ENCODE results near the gene PSMC1. TPM values are rescaled to one million over a fixed set of nuclear protein-coding genes. Genes with fewer than 3 reads are reported as not detected.

PSMC1 gene
- total and polyA plus RNA-seq, 4 donors = 73.6 to 195 (median 110) TPM

DNA sequence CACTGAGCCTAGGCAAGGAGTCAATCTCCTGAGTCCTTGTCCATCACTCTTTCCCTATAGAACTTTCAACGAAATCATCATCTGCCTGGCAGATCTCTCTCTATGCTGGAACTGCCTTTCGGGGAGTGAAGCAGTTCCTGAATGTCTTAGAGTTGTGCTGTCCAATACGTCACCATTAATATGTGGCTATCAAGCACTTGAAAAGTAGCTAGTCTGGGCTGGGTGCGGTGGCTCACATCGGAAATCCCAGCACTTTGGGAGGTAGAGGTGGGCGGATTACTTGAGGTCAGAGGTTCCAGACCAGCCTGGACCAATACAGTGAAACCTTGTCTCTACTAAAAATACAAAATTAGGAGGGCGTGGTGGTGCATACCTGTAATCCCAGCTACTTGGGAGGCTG, 40.3 kb downstream of the PSMC1 start:
- 75 to 88% methylated on average over 7 of the region's 7 CpGs for WGBS, 2 donors
- Histone ChIP-seq H3K4me1 (ENCODE audit: control insufficient read depth in 5 of 5, insufficient read depth in 5 of 5, low read length in 5 of 5) (peaks cover 0 to 1% (median 0%) of the 10 kb centered on the region in 5 donors), H3K9me3 (ENCODE audit: control insufficient read depth in 4 of 4, insufficient read depth in 3 of 4, low read length in 3 of 4) (no peaks in the 10 kb centered on the region), H3K27me3 (ENCODE audit: control insufficient read depth in 3 of 3, insufficient read depth in 3 of 3, low read length in 2 of 3) (no peaks in the 10 kb centered on the region), H3K4me3 (no peak overlapping the region), H3K9ac (ENCODE audit: insufficient read depth in 1 of 2, low read length in 2 of 2) (no peak overlapping the region), H3K27ac (ENCODE audit: low read depth in 1 of 2, low read length in 1 of 2) (peak overlapping the region in 1 of 2 donors; percentile 65), H3K36me3 (ENCODE audit: control insufficient read depth in 4 of 4, insufficient read depth in 4 of 4, low read length in 4 of 4) (peaks cover 8 to 38% (median 14%) of the 10 kb centered on the region in 4 donors)
- TF ChIP-seq, protein P1, sequence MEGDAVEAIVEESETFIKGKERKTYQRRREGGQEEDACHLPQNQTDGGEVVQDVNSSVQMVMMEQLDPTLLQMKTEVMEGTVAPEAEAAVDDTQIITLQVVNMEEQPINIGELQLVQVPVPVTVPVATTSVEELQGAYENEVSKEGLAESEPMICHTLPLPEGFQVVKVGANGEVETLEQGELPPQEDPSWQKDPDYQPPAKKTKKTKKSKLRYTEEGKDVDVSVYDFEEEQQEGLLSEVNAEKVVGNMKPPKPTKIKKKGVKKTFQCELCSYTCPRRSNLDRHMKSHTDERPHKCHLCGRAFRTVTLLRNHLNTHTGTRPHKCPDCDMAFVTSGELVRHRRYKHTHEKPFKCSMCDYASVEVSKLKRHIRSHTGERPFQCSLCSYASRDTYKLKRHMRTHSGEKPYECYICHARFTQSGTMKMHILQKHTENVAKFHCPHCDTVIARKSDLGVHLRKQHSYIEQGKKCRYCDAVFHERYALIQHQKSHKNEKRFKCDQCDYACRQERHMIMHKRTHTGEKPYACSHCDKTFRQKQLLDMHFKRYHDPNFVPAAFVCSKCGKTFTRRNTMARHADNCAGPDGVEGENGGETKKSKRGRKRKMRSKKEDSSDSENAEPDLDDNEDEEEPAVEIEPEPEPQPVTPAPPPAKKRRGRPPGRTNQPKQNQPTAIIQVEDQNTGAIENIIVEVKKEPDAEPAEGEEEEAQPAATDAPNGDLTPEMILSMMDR (IDR thresholded peaks at IDR 0.05; ENCODE audit: control extremely low read depth, extremely low read depth) = no peak
- DNase-seq (no peak), ATAC-seq (ENCODE audit: insufficient read depth, low FRiP score) (no peak)

DNA sequence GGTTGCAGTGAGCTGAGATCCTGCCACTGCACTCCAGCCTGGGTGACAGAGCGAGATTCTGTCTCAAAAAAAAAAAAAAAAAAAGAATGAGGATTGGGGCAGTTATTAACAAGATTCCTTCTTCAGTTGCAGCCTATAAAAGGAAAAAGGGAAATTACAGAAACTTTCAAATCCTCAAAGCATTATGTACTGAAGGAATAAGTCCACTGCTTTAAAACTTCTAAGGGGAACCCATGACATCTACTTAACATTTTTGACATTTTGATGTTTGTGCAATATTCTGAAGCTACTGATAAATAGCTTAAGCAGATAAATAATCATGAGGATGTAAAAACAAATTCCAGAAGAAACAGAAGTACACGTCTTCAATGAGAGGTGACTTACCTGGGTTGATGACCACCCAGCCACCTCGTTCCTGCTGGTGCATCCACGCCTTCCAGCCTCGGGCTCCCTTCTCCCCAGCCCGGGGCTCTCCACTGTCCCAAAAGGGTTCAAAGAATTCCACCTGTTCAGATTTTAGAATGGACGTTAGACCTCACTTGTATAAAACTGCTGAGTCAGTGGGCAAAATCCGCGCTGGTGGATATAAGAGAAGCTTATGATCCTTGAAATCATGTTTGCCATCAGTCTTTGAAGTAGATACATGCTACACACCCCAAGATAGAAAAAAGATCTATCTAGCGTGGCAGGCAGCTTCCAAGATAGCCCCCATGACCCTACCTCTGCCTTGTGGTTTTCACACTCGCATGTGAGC, 41.7 kb downstream of the PSMC1 start:
- Histone ChIP-seq H3K36me3 (ENCODE audit: control insufficient read depth in 4 of 4, insufficient read depth in 4 of 4, low read length in 4 of 4) (peaks cover 3 to 28% (median 12%) of the 10 kb centered on the region in 4 donors), H3K9me3 (ENCODE audit: control insufficient read depth in 4 of 4, insufficient read depth in 3 of 4, low read length in 3 of 4) (no peaks in the 10 kb centered on the region), H3K4me3 (no peak overlapping the region), H3K9ac (ENCODE audit: insufficient read depth in 1 of 2, low read length in 2 of 2) (no peak overlapping the region), H3K4me1 (ENCODE audit: control insufficient read depth in 5 of 5, insufficient read depth in 5 of 5, low read length in 5 of 5) (peaks cover 0 to 1% (median 0%) of the 10 kb centered on the region in 5 donors), H3K27me3 (ENCODE audit: control insufficient read depth in 3 of 3, insufficient read depth in 3 of 3, low read length in 2 of 3) (no peaks in the 10 kb centered on the region), H3K27ac (ENCODE audit: low read depth in 1 of 2, low read length in 1 of 2) (no peak overlapping the region)
- DNase-seq (no peak), ATAC-seq (ENCODE audit: insufficient read depth, low FRiP score) (no peak)
- WGBS, 2 donors = 83 to 92% methylated on average over 11 of the region's 11 CpGs
- TF ChIP-seq, protein P1 (IDR thresholded peaks at IDR 0.05; ENCODE audit: control extremely low read depth, extremely low read depth) = no peak

DNA sequence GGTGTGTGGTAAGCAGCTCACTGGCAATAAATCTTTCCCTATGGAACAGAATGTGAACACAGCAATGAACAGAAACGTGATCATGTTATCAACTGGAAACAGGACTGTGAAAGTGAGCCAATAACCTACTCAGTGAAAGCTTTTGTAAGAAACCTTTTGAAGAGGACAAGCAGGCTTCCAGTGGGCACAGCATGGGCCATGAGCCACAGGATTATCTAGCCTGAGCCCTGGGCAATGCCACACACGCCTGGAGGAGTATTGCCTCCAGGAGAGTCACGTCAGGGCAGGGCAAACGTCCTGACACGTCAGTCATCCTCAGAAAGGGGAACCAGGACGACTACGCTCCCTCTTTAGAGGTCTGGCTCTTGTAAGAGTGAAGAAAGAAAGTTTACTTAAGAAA, 43.1 kb downstream of the PSMC1 start:
- Histone ChIP-seq H3K4me1 (ENCODE audit: control insufficient read depth in 5 of 5, insufficient read depth in 5 of 5, low read length in 5 of 5) (peaks cover 0 to 1% (median 0%) of the 10 kb centered on the region in 5 donors), H3K36me3 (ENCODE audit: control insufficient read depth in 4 of 4, insufficient read depth in 4 of 4, low read length in 4 of 4) (peaks cover 11 to 29% (median 17%) of the 10 kb centered on the region in 4 donors), H3K9me3 (ENCODE audit: control insufficient read depth in 4 of 4, insufficient read depth in 3 of 4, low read length in 3 of 4) (no peaks in the 10 kb centered on the region), H3K9ac (ENCODE audit: insufficient read depth in 1 of 2, low read length in 2 of 2) (no peak overlapping the region), H3K27me3 (ENCODE audit: control insufficient read depth in 3 of 3, insufficient read depth in 3 of 3, low read length in 2 of 3) (no peaks in the 10 kb centered on the region), H3K27ac (ENCODE audit: low read depth in 1 of 2, low read length in 1 of 2) (no peak overlapping the region), H3K4me3 (no peak overlapping the region)
- TF ChIP-seq, protein P1 (IDR thresholded peaks at IDR 0.05; ENCODE audit: control extremely low read depth, extremely low read depth) = no peak
- no peak for DNase-seq
- WGBS, 2 donors = 36 to 66% methylated on average over 7 of the region's 7 CpGs
- no peak for ATAC-seq (ENCODE audit: insufficient read depth, low FRiP score)

All from lung (tissue), 12 donors.